Activated naive CD8-positive, alpha-beta T cell treated with anti-CD3 and anti-CD28 coated beads, Interleukin-2, amount 50 U/mL, for 24 hours (primary cell): Measurements from ENCODE around the gene SDHAF3.
"Not testable (repeated sequence)": the region's sequence is repeated elsewhere in the genome, so short reads cannot be mapped to it uniquely, and the experiment has no call there.

Source experiments
- ATAC-seq: fragments of 150-1000 bp; cut with Tn5 transposase; one replicate; pipeline ENCODE4 v1.10.0; 2021
- DNase-seq: peaks from one replicate; pipeline ENCODE4 v3.0.0; 2021
- H3K27ac Mint-ChIP-seq: one replicate; pipeline ENCODE4 v1.8.0; 2021; ENCODE audit warnings: mild to moderate bottlenecking, mixed read lengths
- H3K27me3 Mint-ChIP-seq: one replicate; pipeline ENCODE4 v1.8.0; 2021; ENCODE audit warnings: mixed read lengths
- H3K36me3 Mint-ChIP-seq: one replicate; pipeline ENCODE4 v1.8.0; 2021; ENCODE audit warnings: low read depth, mixed read lengths
- H3K4me1 Mint-ChIP-seq: one replicate; pipeline ENCODE4 v1.8.0; 2021; ENCODE audit warnings: mixed read lengths
- H3K4me3 Mint-ChIP-seq: one replicate; pipeline ENCODE4 v1.8.0; 2021; ENCODE audit warnings: mild to moderate bottlenecking, moderate library complexity, mixed read lengths
- H3K9me3 Mint-ChIP-seq: one replicate; pipeline ENCODE4 v1.8.0; 2021; ENCODE audit warnings: mixed read lengths

SDHAF3 gene

GRCh38 chr7:97117372-97118188 lies at the start of gene SDHAF3:
SDHAF3 (plus strand) TSS chr7:97117698; CDS start chr7:97117724, 26 bp downstream.
- peak within 1 kb of the TSS; percentile 95 for H3K27ac Mint-ChIP-seq
- peak within 1 kb of the TSS; percentile 97 for H3K4me3 Mint-ChIP-seq
- no peaks in the 10 kb centered on the region for H3K27me3 Mint-ChIP-seq
- H3K36me3 Mint-ChIP-seq, result peaks cover 26% of the 10 kb centered on the region
- peaks cover 46% of the 10 kb centered on the region for H3K4me1 Mint-ChIP-seq
- DNase-seq (peak; percentile 97), ATAC-seq (peak; percentile 96)
- H3K9me3 Mint-ChIP-seq, result peaks cover 4% of the 10 kb centered on the region

DNA sequence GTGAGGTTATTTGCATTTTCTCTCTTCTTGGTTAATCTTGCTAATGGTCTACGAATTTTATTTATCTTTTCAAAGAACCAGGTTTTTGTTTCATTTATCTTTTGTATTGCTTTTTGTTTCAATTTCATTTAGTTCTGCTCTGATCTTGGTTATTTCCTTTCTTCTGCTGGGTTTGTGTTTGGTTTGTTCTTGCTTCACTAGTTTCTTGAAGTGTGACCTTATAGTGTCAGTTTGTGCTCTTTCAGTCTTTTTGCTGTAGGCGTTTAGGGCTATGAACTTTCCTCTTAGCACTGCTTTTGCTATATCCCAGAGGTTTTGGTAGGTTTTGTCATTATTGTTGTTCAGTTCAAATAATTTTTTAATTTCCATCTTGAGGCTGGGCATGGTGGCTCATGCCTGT lies 45.5 kb upstream of the SDHAF3 start:
- not testable (repeated sequence) for DNase-seq, H3K9me3 Mint-ChIP-seq, ATAC-seq, H3K4me3 Mint-ChIP-seq, H3K36me3 Mint-ChIP-seq, H3K4me1 Mint-ChIP-seq, H3K27ac Mint-ChIP-seq
- H3K27me3 Mint-ChIP-seq, result peaks cover 35% of the 10 kb centered on the region

DNA sequence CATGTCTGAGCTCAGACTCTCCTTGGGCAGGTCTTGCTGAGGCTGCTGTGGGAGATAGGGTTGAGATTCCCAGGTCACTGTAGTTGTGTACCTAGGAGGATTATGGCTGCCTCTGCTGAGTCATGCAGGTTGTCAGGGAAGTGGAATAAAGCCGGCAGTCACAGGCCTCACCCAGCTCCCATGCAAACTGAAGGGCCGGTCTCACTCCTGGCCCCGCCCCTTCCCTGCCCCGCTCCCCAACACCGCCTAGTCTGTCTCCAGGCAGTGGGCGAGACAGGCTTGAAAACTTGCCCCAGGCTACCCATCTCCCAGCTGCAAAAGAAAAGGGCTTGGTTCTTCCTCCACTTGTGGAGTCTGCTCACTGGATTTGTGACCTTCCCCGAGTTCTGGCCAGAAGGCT lies 41.6 kb upstream of the SDHAF3 start:
- ATAC-seq (no peak), DNase-seq (no peak)
- Mint-ChIP-seq H3K27me3 (peaks cover 29% of the 10 kb centered on the region), H3K9me3 (no peaks in the 10 kb centered on the region), H3K27ac (no peak overlapping the region), H3K36me3 (no peaks in the 10 kb centered on the region), H3K4me3 (no peak overlapping the region), H3K4me1 (peaks cover 10% of the 10 kb centered on the region)

GRCh38 chr7:97078023-97078969 lies 39.2 kb upstream of the SDHAF3 start:
- ATAC-seq (peak; percentile 85), DNase-seq (no peak)
- Mint-ChIP-seq H3K27me3 (peaks cover 23% of the 10 kb centered on the region), H3K36me3 (no peaks in the 10 kb centered on the region), H3K9me3 (no peaks in the 10 kb centered on the region), H3K27ac (peak overlapping the region; percentile 46), H3K4me1 (peaks cover 10% of the 10 kb centered on the region), H3K4me3 (no peak overlapping the region)

- Mint-ChIP-seq H3K27me3 (peaks cover 19% of the 10 kb centered on the region), H3K36me3 (no peaks in the 10 kb centered on the region), H3K27ac (no peak overlapping the region)
Observed at GRCh38 chr7:97079300-97079699, 38.2 kb upstream of the SDHAF3 start.

DNA sequence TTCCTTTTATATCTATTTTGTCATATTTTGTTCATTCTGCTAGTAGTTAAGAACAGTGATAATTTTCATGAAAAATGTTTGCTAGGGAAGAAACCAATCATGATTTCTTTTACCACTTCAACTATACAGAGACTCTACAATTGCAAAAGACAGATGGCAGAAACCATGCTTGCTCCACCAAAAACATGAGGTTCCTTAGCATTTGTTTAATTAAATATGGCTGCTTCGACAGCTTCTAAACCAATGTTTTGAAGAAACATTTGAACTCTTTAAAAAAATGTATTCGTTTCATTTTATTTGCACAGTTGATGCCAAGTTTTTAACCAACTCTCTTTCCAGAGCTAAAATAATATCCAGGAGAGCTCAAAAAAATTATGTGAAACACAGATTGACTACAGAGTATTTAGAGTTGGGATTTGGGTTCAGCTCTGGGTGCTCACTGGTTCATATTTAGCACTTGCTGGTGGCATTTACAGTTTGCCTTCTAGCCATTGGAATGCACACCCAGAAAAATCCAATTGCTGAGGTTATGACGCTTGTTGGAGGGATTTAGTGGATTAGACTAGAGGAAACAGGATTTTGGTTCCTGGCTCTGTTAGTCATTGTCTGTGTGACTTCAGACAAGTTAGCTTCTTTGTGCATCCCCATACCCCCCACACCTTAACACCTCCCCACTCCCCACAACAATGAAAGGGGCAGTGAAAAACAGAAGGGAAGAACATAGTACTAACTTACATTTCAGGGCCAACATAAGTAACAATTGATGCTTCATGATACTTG lies 35.8 kb upstream of the SDHAF3 start:
- H3K27me3 Mint-ChIP-seq, result peaks cover 16% of the 10 kb centered on the region
- peaks cover 10% of the 10 kb centered on the region for H3K4me1 Mint-ChIP-seq
- H3K4me3 Mint-ChIP-seq, result no peak overlapping the region
- H3K9me3 Mint-ChIP-seq, result no peaks in the 10 kb centered on the region
- DNase-seq (no peak), ATAC-seq (no peak)
- no peaks in the 10 kb centered on the region for H3K36me3 Mint-ChIP-seq
- no peak overlapping the region for H3K27ac Mint-ChIP-seq

More at GRCh38 chr7:97079300-97079699, 38.2 kb upstream of the SDHAF3 start:
- ATAC-seq, result no peak
- Mint-ChIP-seq H3K4me1 (peaks cover 10% of the 10 kb centered on the region), H3K4me3 (no peak overlapping the region), H3K9me3 (no peaks in the 10 kb centered on the region)
- no peak for DNase-seq

GRCh38 chr7:97088364-97088763 lies 29.1 kb upstream of the SDHAF3 start:
- H3K4me3 Mint-ChIP-seq, result no peak overlapping the region

DNA sequence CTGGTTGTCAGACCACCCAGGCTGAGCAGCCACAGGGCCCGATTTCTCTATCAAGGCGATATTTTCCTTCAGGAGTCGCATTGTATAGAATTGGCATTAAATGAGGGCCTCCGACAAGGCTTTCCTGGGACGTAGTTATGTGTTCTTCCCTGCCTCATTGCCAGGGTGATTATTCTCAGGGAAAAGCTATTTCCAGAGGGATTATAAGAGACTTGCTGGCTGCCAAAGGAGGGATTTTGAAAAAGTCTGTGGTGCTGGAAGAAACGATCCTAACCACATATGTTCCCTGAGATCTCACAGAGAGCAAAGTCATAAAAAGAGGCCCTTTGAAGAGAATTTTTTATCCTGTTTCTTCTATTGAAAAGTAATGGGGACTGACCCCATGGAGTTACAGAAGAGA lies 27.7 kb upstream of the SDHAF3 start:
- H3K27ac Mint-ChIP-seq, result no peak overlapping the region
- H3K9me3 Mint-ChIP-seq, result no peaks in the 10 kb centered on the region
- no peaks in the 10 kb centered on the region for H3K4me1 Mint-ChIP-seq
- peaks cover 14% of the 10 kb centered on the region for H3K27me3 Mint-ChIP-seq
- no peak overlapping the region for H3K4me3 Mint-ChIP-seq
- no peaks in the 10 kb centered on the region for H3K36me3 Mint-ChIP-seq
- ATAC-seq (no peak), DNase-seq (no peak)

More at GRCh38 chr7:97088364-97088763, 29.1 kb upstream of the SDHAF3 start:
- peaks cover 14% of the 10 kb centered on the region for H3K27me3 Mint-ChIP-seq
- no peak for ATAC-seq
- H3K9me3 Mint-ChIP-seq, result no peaks in the 10 kb centered on the region
- no peaks in the 10 kb centered on the region for H3K4me1 Mint-ChIP-seq
- H3K36me3 Mint-ChIP-seq, result no peaks in the 10 kb centered on the region
- DNase-seq, result no peak
- H3K27ac Mint-ChIP-seq, result no peak overlapping the region

GRCh38 chr7:97090761-97091353 lies 26.6 kb upstream of the SDHAF3 start:
- no peaks in the 10 kb centered on the region for H3K9me3 Mint-ChIP-seq
- H3K27ac Mint-ChIP-seq, result no peak overlapping the region

DNA sequence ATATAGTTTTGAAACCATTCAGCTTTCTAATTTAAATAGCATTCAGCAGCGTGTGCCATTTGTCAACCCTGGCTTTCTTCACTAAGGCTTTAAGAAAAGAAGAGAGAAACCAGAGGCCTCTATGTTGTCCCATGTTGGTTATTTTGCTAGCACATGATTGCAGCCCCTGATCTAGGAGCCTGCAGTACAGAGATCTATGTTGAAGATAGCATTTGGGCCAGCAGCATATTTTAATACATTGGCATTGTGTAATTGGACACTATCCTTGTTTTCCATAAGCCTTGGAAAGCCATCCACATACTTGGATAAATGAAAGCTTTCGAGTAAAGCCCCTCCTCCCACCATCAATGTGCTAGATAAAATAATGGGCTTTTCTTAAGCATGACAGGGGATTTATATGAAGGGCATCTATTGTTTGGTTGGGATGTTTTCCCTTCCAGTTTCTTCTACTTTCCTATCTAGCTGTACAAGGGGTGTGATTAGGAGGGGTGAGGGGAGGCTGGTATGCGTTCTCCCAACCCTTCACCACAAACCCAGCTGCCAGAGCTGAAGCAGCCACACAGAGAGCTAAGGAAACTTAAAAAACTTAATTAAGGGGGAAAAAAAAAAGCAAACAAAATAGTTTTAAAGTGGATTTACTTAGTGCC lies 23.1 kb upstream of the SDHAF3 start:
- Mint-ChIP-seq H3K4me1 (no peaks in the 10 kb centered on the region), H3K36me3 (no peaks in the 10 kb centered on the region), H3K9me3 (no peaks in the 10 kb centered on the region), H3K27me3 (peaks cover 13% of the 10 kb centered on the region), H3K4me3 (no peak overlapping the region), H3K27ac (no peak overlapping the region)
- ATAC-seq (no peak), DNase-seq (no peak)

More at GRCh38 chr7:97090761-97091353, 26.6 kb upstream of the SDHAF3 start:
- H3K36me3 Mint-ChIP-seq, result no peaks in the 10 kb centered on the region
- DNase-seq (no peak), ATAC-seq (no peak)
- H3K4me1 Mint-ChIP-seq, result no peaks in the 10 kb centered on the region
- no peak overlapping the region for H3K4me3 Mint-ChIP-seq
- H3K27me3 Mint-ChIP-seq, result peaks cover 12% of the 10 kb centered on the region

- H3K36me3 Mint-ChIP-seq, result no peaks in the 10 kb centered on the region
- no peak overlapping the region for H3K27ac Mint-ChIP-seq
- DNase-seq (no peak), ATAC-seq (no peak)
- no peaks in the 10 kb centered on the region for H3K4me1 Mint-ChIP-seq
- no peak overlapping the region for H3K4me3 Mint-ChIP-seq
- no peaks in the 10 kb centered on the region for H3K9me3 Mint-ChIP-seq
- H3K27me3 Mint-ChIP-seq, result peaks cover 23% of the 10 kb centered on the region
Observed at GRCh38 chr7:97096037-97096436, 21.5 kb upstream of the SDHAF3 start.

DNA sequence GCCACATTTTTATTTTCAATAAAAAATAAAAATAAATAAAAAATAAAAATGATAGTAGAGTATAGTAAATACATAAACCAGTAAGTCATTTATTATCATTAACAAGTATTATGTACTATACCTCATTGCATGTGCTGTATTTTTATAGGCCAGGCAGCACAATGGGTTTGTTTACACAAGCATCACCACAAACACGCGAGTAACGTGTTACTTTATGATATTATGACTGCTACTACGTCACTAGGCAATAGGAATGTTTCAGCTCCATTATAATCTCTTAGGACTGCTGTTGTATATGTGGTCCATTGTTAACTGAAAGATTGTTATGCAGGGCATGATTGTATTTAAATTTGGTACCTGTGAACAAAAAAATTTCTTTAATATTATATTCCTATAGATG lies 20.8 kb upstream of the SDHAF3 start:
- ATAC-seq, result no peak
- Mint-ChIP-seq H3K4me1 (no peaks in the 10 kb centered on the region), H3K27ac (no peak overlapping the region)

DNA sequence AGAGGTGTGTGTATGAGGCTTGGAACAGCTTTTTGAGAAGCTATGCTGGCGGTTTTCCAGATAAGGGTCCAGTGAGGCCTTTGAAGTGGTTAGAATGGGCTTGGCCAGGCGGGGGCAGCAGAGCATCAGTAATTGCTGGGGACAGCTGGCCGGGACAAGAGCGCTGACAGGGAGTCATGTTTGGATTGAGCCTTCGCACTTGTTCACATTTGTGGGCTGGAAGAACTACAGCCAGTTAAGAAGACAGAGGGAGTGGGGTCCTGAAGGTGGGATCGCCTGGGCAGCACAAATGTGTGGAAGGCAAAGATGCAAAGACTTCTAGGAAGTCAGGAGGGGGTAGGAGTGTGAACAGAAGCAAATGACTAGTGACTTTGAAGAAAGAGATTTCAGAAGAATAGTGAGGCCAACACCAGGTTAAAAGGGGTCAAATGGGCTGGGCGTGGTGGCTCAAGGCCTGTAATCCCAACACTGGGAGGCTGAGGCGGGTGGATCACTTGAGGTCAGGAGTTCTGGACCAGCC lies 12.7 kb upstream of the SDHAF3 start:
- Mint-ChIP-seq H3K36me3 (no peaks in the 10 kb centered on the region), H3K27me3 (peaks cover 27% of the 10 kb centered on the region)
- DNase-seq, result peak; percentile 76

More for the DNA sequence above, 20.8 kb upstream of the SDHAF3 start:
- H3K36me3 Mint-ChIP-seq, result no peaks in the 10 kb centered on the region
- no peak overlapping the region for H3K4me3 Mint-ChIP-seq
- H3K9me3 Mint-ChIP-seq, result no peaks in the 10 kb centered on the region
- DNase-seq, result no peak
- H3K27me3 Mint-ChIP-seq, result peaks cover 29% of the 10 kb centered on the region

More for the DNA sequence above, 12.7 kb upstream of the SDHAF3 start:
- Mint-ChIP-seq H3K4me1 (no peaks in the 10 kb centered on the region), H3K27ac (no peak overlapping the region), H3K9me3 (peaks cover 11% of the 10 kb centered on the region), H3K4me3 (no peak overlapping the region)
- peak; percentile 84 for ATAC-seq
